Right hindlimb (tissue), 1 donor: ENCODE measurements around the gene TMEM208.

Source experiments
- DNase-seq: peaks from one replicate; pipeline ENCODE4 v3.0.0-alpha.2; 2018

The TMEM208 gene

GRCh38 chr16:67237396-67238277 lies 10.7 kb downstream of the TMEM208 start:
- DNase-seq: no peak

- no peak for DNase-seq
These were observed 11.3 kb downstream of the TMEM208 start for GRCh38 chr16:67238278-67238575.

GRCh38 chr16:67238806-67239470 lies 12.0 kb downstream of the TMEM208 start:
- no peak for DNase-seq

DNA sequence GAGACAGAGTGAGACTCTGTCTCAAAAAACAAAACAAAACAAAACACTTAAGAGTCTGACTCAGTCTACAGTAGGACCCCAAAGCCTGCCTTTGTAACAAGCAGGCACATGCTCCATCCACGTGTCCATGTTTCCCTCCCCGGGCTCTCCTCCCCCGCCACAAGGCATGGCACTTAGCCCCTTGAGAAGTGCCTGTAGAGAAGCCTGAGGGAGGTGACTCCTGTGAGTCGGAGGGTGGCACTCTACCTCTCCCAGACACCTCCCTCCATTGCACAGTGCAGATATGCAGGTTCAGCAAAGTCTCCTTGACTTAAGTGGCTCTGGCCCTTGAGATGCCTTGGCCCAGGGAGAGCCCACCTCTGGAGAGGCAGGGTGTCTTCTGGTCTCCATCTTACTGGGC lies 13.6 kb downstream of the TMEM208 start:
- no peak for DNase-seq

DNA sequence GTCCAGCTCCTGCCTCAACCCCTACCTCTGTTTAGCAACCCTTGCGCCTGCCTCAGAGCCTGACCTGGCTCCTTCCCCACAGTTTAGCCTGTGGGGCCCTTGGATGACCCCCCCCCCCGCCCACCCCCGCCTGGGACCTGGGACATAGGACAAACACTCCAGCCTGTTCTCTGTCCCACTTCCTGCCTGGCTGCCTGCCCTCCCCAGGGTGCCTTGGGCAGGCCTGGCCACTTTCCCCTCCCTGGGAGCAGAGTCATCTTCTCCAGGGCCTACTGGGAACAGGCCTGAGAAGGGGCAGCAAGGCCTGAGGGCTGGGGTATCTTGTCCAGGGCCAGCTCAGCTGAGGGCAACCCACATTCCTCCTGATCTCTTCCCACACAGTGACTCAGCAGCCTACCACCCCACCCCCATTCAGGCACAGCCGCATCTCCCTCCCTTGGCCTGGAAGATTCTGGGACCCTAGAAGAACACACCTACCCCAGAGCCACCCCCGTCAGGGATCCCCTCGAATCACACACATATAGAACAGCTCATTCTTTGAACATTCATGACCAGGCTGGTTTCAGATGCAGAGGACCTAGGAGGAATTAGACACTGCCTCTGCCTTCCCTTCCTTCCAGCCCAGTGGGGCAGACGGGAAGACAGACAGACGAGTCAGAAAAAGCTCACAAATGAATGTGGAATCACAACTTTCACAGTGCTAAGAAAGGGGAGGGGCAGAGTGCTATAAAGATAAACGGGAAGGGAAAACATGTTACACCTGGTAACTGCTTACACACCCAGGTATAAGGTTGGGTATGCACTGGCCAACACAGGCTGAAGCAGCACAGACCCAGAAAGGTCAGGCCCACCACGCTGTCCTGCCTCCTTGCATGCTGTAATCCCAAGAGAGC lies 14.3 kb downstream of the TMEM208 start:
- DNase-seq: no peak

- no peak for DNase-seq
These were observed 15.3 kb downstream of the TMEM208 start for GRCh38 chr16:67242138-67242730.

DNA sequence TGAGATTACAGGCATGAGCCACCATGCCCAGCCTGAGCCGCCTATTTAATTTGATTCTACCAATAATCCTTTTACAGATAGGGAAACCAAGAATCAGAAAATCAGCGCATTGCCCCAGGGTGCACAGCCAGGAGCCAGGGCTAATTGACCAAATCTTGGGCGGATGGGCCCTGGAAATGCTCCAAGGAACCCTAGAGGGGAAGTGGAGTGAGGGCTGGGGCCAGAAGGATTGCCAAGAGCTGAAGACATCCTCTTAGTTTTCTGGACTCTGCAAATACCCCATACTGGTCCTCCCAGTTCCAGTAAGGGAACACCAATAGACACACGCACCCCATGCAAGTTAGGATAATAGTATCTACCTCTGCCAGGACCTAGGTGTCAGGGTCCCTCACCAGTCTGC lies 16.6 kb downstream of the TMEM208 start:
- no peak for DNase-seq

DNA sequence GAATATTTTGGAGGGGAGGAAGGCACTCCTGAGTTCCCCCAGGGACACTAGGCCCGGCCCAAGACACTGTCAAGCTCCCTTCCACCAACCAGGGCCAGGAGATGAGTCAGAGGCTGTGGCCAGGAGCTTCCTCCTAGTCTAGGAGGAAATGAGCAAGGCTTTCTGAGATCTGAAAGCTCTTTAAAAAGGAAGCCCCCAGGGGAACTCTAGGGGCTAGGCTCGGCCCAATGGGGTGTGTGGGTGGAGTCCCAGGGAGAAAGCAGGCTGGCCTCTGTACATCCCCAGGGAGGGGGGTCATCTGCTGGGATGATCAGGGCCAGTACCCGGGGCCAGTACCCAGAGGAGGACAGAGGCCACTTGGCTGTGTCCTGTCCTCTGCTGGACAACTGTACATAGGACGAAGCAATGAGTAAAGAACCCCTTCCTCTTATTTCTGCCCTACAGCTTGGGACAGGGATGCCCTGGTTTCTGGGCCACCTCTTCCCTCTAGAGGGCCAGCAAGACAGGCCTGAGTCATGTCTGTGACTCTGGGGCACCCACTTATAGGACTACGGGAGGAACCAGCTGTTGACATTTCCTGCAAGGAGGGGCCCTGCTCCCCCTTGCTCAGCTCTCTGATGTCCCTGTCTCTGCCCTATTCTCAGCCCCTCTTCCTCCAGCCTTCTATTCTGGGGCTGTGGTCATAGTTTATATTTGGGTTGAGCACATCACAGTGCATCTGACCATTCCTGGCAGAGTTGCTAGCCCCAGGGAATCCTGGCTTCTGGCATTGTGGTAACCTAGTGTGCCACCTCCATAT lies 17.7 kb downstream of the TMEM208 start:
- peak; percentile 66 for DNase-seq

DNA sequence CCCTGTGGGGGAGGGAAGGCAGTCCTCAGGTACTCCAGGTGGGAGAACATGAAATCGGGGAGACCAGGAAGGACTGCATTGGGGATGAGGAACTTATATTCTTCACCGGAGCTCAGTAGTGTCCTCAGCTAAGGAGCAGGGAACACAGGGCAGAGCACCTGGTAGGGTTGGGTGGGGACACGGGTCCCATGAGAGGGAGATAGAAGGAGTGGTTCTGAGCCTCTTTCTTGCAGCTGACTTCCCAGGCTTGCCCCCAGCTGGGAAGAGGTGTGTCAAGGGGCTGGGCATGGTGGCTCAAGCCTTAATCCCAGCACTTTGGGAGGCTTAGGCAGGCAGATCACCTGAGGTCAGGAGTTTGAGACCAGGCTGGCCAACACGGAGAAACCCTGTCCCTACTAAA lies 18.3 kb downstream of the TMEM208 start:
- no peak for DNase-seq

DNA sequence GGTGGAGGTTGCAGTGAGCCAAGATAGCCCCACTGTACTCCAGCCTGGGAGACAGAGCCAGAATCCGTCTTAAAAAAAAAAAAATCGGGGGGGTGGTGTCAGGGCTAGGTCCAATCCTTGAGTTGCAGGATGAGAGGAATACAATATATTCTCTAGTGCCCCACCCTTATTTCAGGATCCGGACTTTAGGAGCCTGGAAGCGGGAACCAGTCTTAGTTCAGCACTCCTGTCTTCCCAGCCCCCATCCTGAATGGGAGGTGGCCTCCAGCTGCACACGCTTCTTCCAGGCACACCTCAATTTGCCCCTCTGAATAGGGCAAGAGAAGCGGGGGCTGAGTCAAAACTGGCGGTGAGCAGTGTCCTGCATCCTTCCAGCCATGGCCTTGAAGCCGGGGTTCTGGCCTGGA lies 18.7 kb downstream of the TMEM208 start:
- DNase-seq: no peak

GRCh38 chr16:67246081-67246755 lies 19.3 kb downstream of the TMEM208 start:
- DNase-seq: peak; percentile 90

DNA sequence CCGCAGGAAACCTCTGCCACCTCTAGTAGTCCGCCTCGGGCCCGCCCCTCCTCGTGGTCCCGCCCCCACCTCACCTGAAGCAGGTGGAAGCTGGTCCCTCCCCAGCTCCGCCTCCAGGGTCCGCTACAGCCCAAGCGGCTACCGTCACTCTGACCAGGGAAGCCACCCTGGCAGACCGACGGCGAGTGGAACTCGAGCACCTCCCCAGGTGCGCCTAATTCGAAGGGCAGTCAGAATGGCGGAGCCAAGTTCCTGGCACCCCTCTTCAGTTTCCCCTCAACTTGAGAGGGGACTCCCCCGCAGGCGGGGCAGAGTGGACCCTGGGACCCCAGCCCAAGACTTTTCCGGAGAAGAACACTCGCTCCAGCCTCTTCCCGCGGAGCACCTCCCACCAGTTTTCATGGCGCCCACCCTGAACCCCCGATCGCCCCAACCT lies 19.8 kb downstream of the TMEM208 start:
- peak; percentile 53 for DNase-seq

GRCh38 chr16:67247192-67248072 lies 20.5 kb downstream of the TMEM208 start, which contains the start of gene FHOD1:
FHOD1 (minus strand) TSS chr16:67247481; CDS start chr16:67247410, 71 bp downstream.
- peak; percentile 97 for DNase-seq

- DNase-seq: no peak
These were observed 21.1 kb downstream of the TMEM208 start for GRCh38 chr16:67248073-67248400.

- peak; percentile 53 for DNase-seq
These were observed 21.7 kb downstream of the TMEM208 start, which contains the start of gene SLC9A5 for GRCh38 chr16:67248401-67249177. SLC9A5 (plus strand) TSS chr16:67248979; CDS start chr16:67249015, 36 bp downstream.

DNA sequence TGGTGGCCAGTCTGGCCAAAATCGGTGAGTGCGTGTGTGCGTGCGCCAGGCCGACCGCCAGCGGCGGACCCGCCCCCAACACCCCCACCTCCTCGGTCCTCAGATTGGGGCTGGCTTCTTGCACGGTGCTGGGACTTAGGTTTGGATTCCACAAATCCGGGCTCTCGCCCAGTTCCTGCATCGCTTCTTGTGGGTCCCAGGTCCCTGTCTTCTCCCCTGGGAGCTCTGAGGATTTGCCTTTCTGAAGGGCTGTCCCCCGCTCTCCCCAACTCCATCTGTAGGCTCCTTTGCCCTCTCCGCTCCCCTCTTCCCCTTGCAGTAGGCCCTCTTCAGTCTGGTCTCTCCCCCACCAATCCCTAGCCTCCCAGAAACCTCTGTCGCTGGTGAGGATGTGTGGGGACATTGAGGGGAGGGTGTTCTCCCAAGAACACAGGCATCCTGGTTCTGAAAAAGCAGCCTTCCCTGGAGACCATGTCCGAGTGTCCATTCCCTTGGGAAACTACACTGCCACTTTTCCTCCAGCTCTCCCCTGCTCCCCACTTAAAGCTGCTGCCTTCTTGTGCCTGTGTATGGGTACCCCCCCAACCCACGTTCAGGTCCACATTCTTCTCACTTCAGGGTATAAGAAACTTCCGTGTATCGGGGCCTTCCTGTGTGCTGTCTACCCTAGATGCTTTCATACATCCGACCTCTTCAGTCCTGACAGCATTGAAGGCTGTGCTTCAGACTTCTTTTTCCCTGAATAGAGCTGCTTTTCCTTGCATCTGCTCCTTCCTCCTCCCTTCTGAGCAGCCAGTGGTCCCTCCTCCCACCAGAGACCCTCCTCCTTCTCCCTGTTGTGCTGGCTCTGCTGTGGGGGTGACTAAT lies 22.5 kb downstream of the TMEM208 start:
- no peak for DNase-seq

- no peak for DNase-seq
These were observed 23.1 kb downstream of the TMEM208 start for GRCh38 chr16:67250045-67250327.

GRCh38 chr16:67252609-67253497 lies 25.9 kb downstream of the TMEM208 start:
- peak; percentile 15 for DNase-seq
